GM12892 (cell line): ENCODE results near the gene ABCA1.

ENCODE experiments used
- POLR2A ChIP-seq: IDR thresholded peaks from 2 replicates; pipeline ENCODE4 v1.6.1; 2011; ENCODE audit warnings: low read depth, low read length, control low read depth
- TAF1 ChIP-seq: IDR thresholded peaks from 2 replicates; pipeline ENCODE4 v1.6.1; 2011; ENCODE audit warnings: low read depth, mild to moderate bottlenecking, control low read depth, low read length, borderline replicate concordance

DNA sequence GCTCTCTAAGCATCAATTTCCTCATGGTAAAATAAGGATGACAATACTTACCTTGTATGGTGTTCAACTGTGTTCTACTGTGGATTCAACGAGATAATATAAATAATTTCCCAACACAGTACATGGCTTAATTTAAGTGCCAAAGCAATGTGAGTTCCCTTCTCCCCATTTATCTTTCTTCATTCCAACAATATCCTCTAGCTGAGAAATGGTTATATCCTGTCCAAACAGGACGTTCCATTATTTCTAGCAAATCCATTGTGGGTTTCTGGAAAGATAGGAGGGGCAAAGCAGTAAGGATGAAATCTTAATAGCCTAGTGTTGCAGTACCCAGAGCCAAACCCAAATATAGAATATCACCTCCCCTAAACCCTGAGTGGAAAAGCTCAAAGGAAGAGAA, 22.0 kb downstream of the ABCA1 start:
- TF ChIP-seq TAF1 (no peak), POLR2A (no peak)
